H1 (cell line): ENCODE data around the gene TUNAR. TPM values are rescaled to one million over a fixed set of nuclear protein-coding genes. Genes with fewer than 3 reads are reported as not detected.

Source experiments
- CTCF ChIA-PET: fragments of 300-600 bp; sonication (Branson Sonifier 250); formaldehyde crosslinking; loops from one replicate; lab custom pipeline; 2021; ENCODE audit not compliant: partially characterized antibody; lab: Charles Lee
- POLR2A ChIA-PET: fragments of 300-600 bp; sonication (Branson Sonifier 250); formaldehyde crosslinking; loops from one replicate; lab custom pipeline; 2021; ENCODE audit warnings: inconsistent platforms; ENCODE audit not compliant: partially characterized antibody; lab: Charles Lee
- DNase-seq, 2 experiments: peaks; one replicate each; pipeline versions ENCODE4 v3.0.0 to v3.0.0-alpha.2; 2010 to 2022; ENCODE audit warnings: low spot score in 2 of 2, low read depth in 1 of 2, mixed read lengths in 1 of 2
- FAIRE-seq: peaks from 2 replicates; lab custom pipeline; 2011; peaks lifted over from hg19 to GRCh38; lab: Jason Lieb, UNC
- H2AFZ ChIP-seq: 2 replicates; pipeline ENCODE4 v1.8.1; 2012; ENCODE audit warnings: low read length, inconsistent platforms
- H2AK5ac ChIP-seq: 2 replicates; pipeline ENCODE4 v1.6.1; 2013; ENCODE audit warnings: low read depth, low read length
- H2BK120ac ChIP-seq: replicated peaks from 2 replicates; pipeline ENCODE3; 2013; ENCODE audit warnings: low read depth, low read length, inconsistent platforms
- H2BK12ac ChIP-seq: 2 replicates; pipeline ENCODE4 v1.6.1; 2013; ENCODE audit warnings: low read depth, low read length
- H2BK15ac ChIP-seq: 2 replicates; pipeline ENCODE4 v1.6.1; 2013; ENCODE audit warnings: low read length
- H2BK20ac ChIP-seq: 2 replicates; pipeline ENCODE4 v1.6.1; 2013; ENCODE audit warnings: low read length
- H2BK5ac ChIP-seq: 2 replicates; pipeline ENCODE4 v1.6.1; 2013; ENCODE audit warnings: low read depth, low read length
- H3K14ac ChIP-seq: 2 replicates; pipeline ENCODE4 v1.6.1; 2013; ENCODE audit warnings: inconsistent platforms; ENCODE audit not compliant: insufficient read length
- H3K18ac ChIP-seq: 2 replicates; pipeline ENCODE4 v1.6.1; 2013; ENCODE audit warnings: low read length; ENCODE audit errors: extremely low read depth
- H3K23ac ChIP-seq: 2 replicates; pipeline ENCODE4 v1.6.1; 2013; ENCODE audit warnings: inconsistent platforms; ENCODE audit not compliant: insufficient read length
- H3K23me2 ChIP-seq: 2 replicates; pipeline ENCODE4 v1.6.1; 2013; ENCODE audit warnings: low read depth, low read length
- H3K27ac ChIP-seq: 2 replicates; pipeline ENCODE4 v1.6.1; 2011; ENCODE audit warnings: low read depth, low read length, inconsistent platforms
- H3K27me3 ChIP-seq, 4 experiments: replicated peaks in 1 of 4; 1 replicate in 1 of 4; 2 replicates in 3 of 4; pipeline versions ENCODE4 v1.6.1 to v1.8.1; 2011 to 2013; ENCODE audit warnings: low read length in 3 of 4, mild to moderate bottlenecking in 3 of 4, inconsistent platforms in 2 of 4, mixed read lengths in 2 of 4, moderate library complexity in 1 of 4; ENCODE audit not compliant: control insufficient read depth in 3 of 4, insufficient read depth in 3 of 4; ENCODE audit errors: extremely low read depth in 1 of 4
- H3K36me3 ChIP-seq, 4 experiments: 2 replicates each; pipeline versions ENCODE4 v1.6.1 to v1.8.1; 2011 to 2013; ENCODE audit warnings: mild to moderate bottlenecking in 4 of 4, low read length in 3 of 4, moderate library complexity in 2 of 4, control low read depth in 1 of 4, inconsistent platforms in 1 of 4; ENCODE audit not compliant: insufficient read depth in 4 of 4, control insufficient read depth in 2 of 4
- H3K4ac ChIP-seq: replicated peaks from 2 replicates; pipeline ENCODE3; 2013; ENCODE audit warnings: low read length, low read depth, mixed read lengths, inconsistent platforms; ENCODE audit not compliant: insufficient read length
- H3K4me1 ChIP-seq, 4 experiments: replicated peaks in 1 of 4; 1 replicate in 1 of 4; 2 replicates in 3 of 4; pipeline versions ENCODE4 v1.6.1 to v1.8.1; 2011 to 2013; ENCODE audit warnings: low read length in 3 of 4, inconsistent platforms in 2 of 4, mixed read lengths in 1 of 4; ENCODE audit not compliant: insufficient read depth in 4 of 4, control insufficient read depth in 3 of 4
- H3K4me2 ChIP-seq, 2 experiments: 2 replicates each; pipeline versions ENCODE4 v1.6.1 to v1.8.1; 2011 to 2013; ENCODE audit warnings: low read depth in 2 of 2, low read length in 2 of 2, control low read depth in 1 of 2, inconsistent platforms in 1 of 2, mild to moderate bottlenecking in 1 of 2; ENCODE audit not compliant: insufficient read depth in 1 of 2
- H3K4me3 ChIP-seq, 4 experiments: fragments of 200-600, 300-600 bp in 1 of 4; sonication (generic), shearing (Covaris generic), sonication (Bioruptor Twin) in 1 of 4; 2 replicates each; pipeline versions ENCODE4 v1.5.1 to v1.8.1; 2011 to 2016; ENCODE audit warnings: low read length in 4 of 4, low read depth in 3 of 4, control low read depth in 2 of 4, inconsistent platforms in 2 of 4, mild to moderate bottlenecking in 2 of 4, mixed read lengths in 1 of 4, moderate library complexity in 1 of 4; ENCODE audit not compliant: insufficient read depth in 2 of 4; ENCODE audit errors: extremely low read depth in 1 of 4
- H3K56ac ChIP-seq: replicated peaks from 2 replicates; pipeline ENCODE3; 2013; ENCODE audit warnings: low read depth, mild to moderate bottlenecking, mixed read lengths, low read length, inconsistent platforms; ENCODE audit not compliant: insufficient read length
- H3K79me1 ChIP-seq: 2 replicates; pipeline ENCODE4 v1.6.1; 2013; ENCODE audit warnings: low read depth, low read length, control low read depth
- H3K79me2 ChIP-seq, 2 experiments: 2 replicates each; pipeline versions ENCODE4 v1.6.1 to v1.8.1; 2012 to 2013; ENCODE audit warnings: low read length in 2 of 2, mild to moderate bottlenecking in 2 of 2, inconsistent platforms in 1 of 2; ENCODE audit not compliant: insufficient read depth in 2 of 2, control insufficient read depth in 1 of 2
- H3K9ac ChIP-seq, 4 experiments: replicated peaks in 1 of 4; 1 replicate in 1 of 4; 2 replicates in 3 of 4; pipeline versions ENCODE4 v1.6.1 to v1.8.1; 2011 to 2013; ENCODE audit warnings: low read depth in 3 of 4, low read length in 3 of 4, control low read depth in 2 of 4, mild to moderate bottlenecking in 2 of 4, moderate library complexity in 2 of 4, inconsistent platforms in 1 of 4; ENCODE audit errors: extremely low read depth in 1 of 4
- H3K9me3 ChIP-seq, 2 experiments: 2 replicates each; pipeline versions ENCODE4 v1.6.1 to v1.8.1; 2012 to 2013; ENCODE audit warnings: mild to moderate bottlenecking in 2 of 2, moderate library complexity in 2 of 2, control low read depth in 1 of 2, inconsistent platforms in 1 of 2, low read depth in 1 of 2, low read length in 1 of 2, mixed read lengths in 1 of 2; ENCODE audit not compliant: insufficient read depth in 2 of 2
- H4K20me1 ChIP-seq, 2 experiments: replicated peaks in 1 of 2; 2 replicates each; pipeline versions ENCODE3 to v1.8.1; 2011 to 2013; ENCODE audit warnings: inconsistent platforms in 2 of 2, low read length in 2 of 2, mild to moderate bottlenecking in 1 of 2; ENCODE audit not compliant: insufficient read depth in 2 of 2, control insufficient read depth in 1 of 2
- H4K5ac ChIP-seq: 2 replicates; pipeline ENCODE4 v1.6.1; 2013; ENCODE audit warnings: low read length, low read depth, mixed read lengths, inconsistent platforms; ENCODE audit not compliant: insufficient read length
- H4K8ac ChIP-seq: 2 replicates; pipeline ENCODE4 v1.8.0; 2013; ENCODE audit warnings: mild to moderate bottlenecking, moderate library complexity, low read length, inconsistent platforms; ENCODE audit not compliant: insufficient read depth; ENCODE audit errors: extremely low read depth
- H4K91ac ChIP-seq: replicated peaks from 2 replicates; pipeline ENCODE3; 2013; ENCODE audit warnings: low read length, mixed read lengths, inconsistent platforms; ENCODE audit not compliant: insufficient read length
- CTCF ChIP-seq, 3 experiments: IDR thresholded peaks; 1 replicate in 2 of 3; 2 replicates in 1 of 3; pipeline versions ENCODE4 v1.5.1 to v1.6.1; 2011; ENCODE audit warnings: low read length in 3 of 3, mild to moderate bottlenecking in 3 of 3, inconsistent platforms in 2 of 3, low read depth in 1 of 3, moderate library complexity in 1 of 3; ENCODE audit not compliant: insufficient read depth in 1 of 3; ENCODE audit errors: control extremely low read depth in 1 of 3
- FOSL1 ChIP-seq: IDR thresholded peaks from 2 replicates; pipeline ENCODE4 v1.6.1; 2011; ENCODE audit warnings: mild to moderate bottlenecking, low read depth, low read length, moderate library complexity; ENCODE audit not compliant: insufficient read depth
- JUND ChIP-seq: IDR thresholded peaks from 2 replicates; pipeline ENCODE4 v1.6.1; 2011; ENCODE audit warnings: mild to moderate bottlenecking, improper control_type of control experiment, low read length
- MAX ChIP-seq: IDR thresholded peaks from 2 replicates; pipeline ENCODE4 v1.6.1; 2012; ENCODE audit warnings: inconsistent platforms
- PHF8 ChIP-seq: fragments of 200-600 bp; sonication (generic); conservative IDR thresholded peaks from 2 replicates; pipeline ENCODE4 v1.7.1; 2012; ENCODE audit warnings: low read depth, mild to moderate bottlenecking, inconsistent platforms, low read length, moderate library complexity
- POLR2A ChIP-seq, 2 experiments: IDR thresholded peaks; 1 replicate in 1 of 2; 2 replicates in 1 of 2; pipeline ENCODE4 v1.6.1; 2011; ENCODE audit warnings: low read depth in 2 of 2, low read length in 2 of 2, mild to moderate bottlenecking in 2 of 2; ENCODE audit errors: control extremely low read depth in 1 of 2
- POU5F1 ChIP-seq: IDR thresholded peaks from 2 replicates; pipeline ENCODE4 v1.6.1; 2011; ENCODE audit warnings: low read depth, mild to moderate bottlenecking, low read length, moderate library complexity
- SIRT6 ChIP-seq: IDR thresholded peaks from one replicate; pipeline ENCODE4 v1.7.1; 2012; ENCODE audit warnings: low read length, inconsistent platforms
- SUZ12 ChIP-seq: fragments of 200-600 bp; sonication (generic); IDR thresholded peaks from 2 replicates; pipeline ENCODE4 v1.6.1; 2012; ENCODE audit warnings: mild to moderate bottlenecking, inconsistent platforms, low read length, moderate library complexity, mixed read lengths
- TBP ChIP-seq: IDR thresholded peaks from 2 replicates; pipeline ENCODE4 v1.6.1; 2011; ENCODE audit warnings: low read depth, low read length, improper control_type of control experiment
- ZNF274 ChIP-seq: IDR thresholded peaks from 2 replicates; pipeline ENCODE4 v1.7.0; 2012; ENCODE audit warnings: low read length, borderline replicate concordance; ENCODE audit errors: extremely low read depth
- WGBS, 2 experiments: shearing (Covaris generic) in 1 of 2; methylation state at CpG; one replicate each; pipeline versions ENCODE4 v1.1.6 to v1.1.7; 2013 to 2015; ENCODE audit warnings: low lambda C conversion rate in 2 of 2, mixed read lengths in 2 of 2, inconsistent platforms in 1 of 2, low coverage in 1 of 2, missing lambda C conversion rate in 1 of 2; ENCODE audit not compliant: insufficient replicate concordance in 2 of 2, insufficient coverage in 1 of 2, insufficient read length in 1 of 2; ENCODE audit errors: extremely low coverage in 1 of 2, missing lambda C conversion rate in 1 of 2; 5-methylcytosine and 5-hydroxymethylcytosine counted together
- polyA plus RNA-seq, 7 experiments: library from polyadenylated mRNA; depleted of rRNA in 3 of 7; stranded (reverse) in 5 of 7; unstranded in 2 of 7; fragments of >200 nt in 5 of 7; fragments of 200-250 nt in 2 of 7; gene quantifications; 1 replicate in 5 of 7; 2 replicates in 1 of 7; 4 replicates in 1 of 7; pipeline versions ENCODE4 v1.2.1 to v1.2.3, GENCODE V29; 2011 to 2013; ENCODE audit warnings: missing spikeins in 2 of 7, mixed read lengths in 2 of 7
- total RNA-seq: library from RNA; stranded (reverse); fragmentation: NEBNext Ultra II Directional; extraction: Animal tissue kit (Norgen Biotek cat#: 25700); gene quantifications from 2 replicates; pipeline ENCODE4 v1.2.1, GENCODE V29; 2021

Gene TUNAR
- total and polyA plus RNA-seq, 2 of the 8 experiments (the other 6 are each of a cell fraction or from before 2014, with no cell fraction given) = 12.8 to 63.9 TPM

- H4K8ac ChIP-seq = no peak overlapping the region
- peaks cover 0 to 13% (median 6%) of the 10 kb centered on the region in 4 experiments; a peak in 5 of 7 replicates for H3K4me1 ChIP-seq
- no peak overlapping the region for H4K5ac ChIP-seq
- H3K23ac ChIP-seq = no peak overlapping the region
- H3K4ac ChIP-seq = peak overlapping the region; percentile 37
- H3K9me3 ChIP-seq = no peaks in the 10 kb centered on the region
- H4K91ac ChIP-seq = peak overlapping the region; percentile 76
- no peak overlapping the region for H2BK5ac ChIP-seq
- no peak overlapping the region for H3K9ac ChIP-seq
- H2AFZ ChIP-seq = no peak overlapping the region
- DNase-seq (no peak), FAIRE-seq (no peak)
- TF ChIP-seq ZNF274 (no peak), SUZ12 (no peak), CTCF (IDR thresholded peaks at IDR 0.05; ENCODE audit: control extremely low read depth in 1 of 3, insufficient read depth in 1 of 3, low read depth in 1 of 3, low read length in 3 of 3) (no peak), PHF8 (no peak), TBP (no peak), POU5F1 (no peak), SIRT6 (no peak), FOSL1 (no peak), POLR2A (IDR thresholded peaks at IDR 0.05; ENCODE audit: control extremely low read depth in 1 of 2, low read depth in 2 of 2, low read length in 2 of 2) (no peak), MAX (no peak), JUND (no peak)
- H3K23me2 ChIP-seq = no peaks in the 10 kb centered on the region; the same call in 1 of the 2 replicates
- 0 out of 2 replicates have a peak overlapping the region, but pooled peaks have one; percentile 21 for H3K18ac ChIP-seq
- POLR2A ChIA-PET = interaction anchor here (1.0 to 2.3 kb wide), 3 partner anchors 14 to 51 kb away, joined by 3 to 10 read pairs (median 8); no protein-coding TSS in a partner anchor
- H2BK20ac ChIP-seq = peak overlapping the region; percentile 53; the same call in 1 of the 2 replicates
- no peak overlapping the region for H2BK120ac ChIP-seq
- no peak overlapping the region for H2BK15ac ChIP-seq
- 89% methylated on average over 2 of the region's 2 CpGs; no CpG with 5 or more reads in 1 of the 2 experiments for whole genome bisulfite sequencing, 2 experiments
- CTCF ChIA-PET = interaction anchor here (0.7 kb wide), 1 partner anchor 263 kb away, joined by 3 read pairs; no protein-coding TSS in a partner anchor
- H3K27ac ChIP-seq = no peak overlapping the region
- no peaks in the 10 kb centered on the region for H3K79me1 ChIP-seq
- H3K14ac ChIP-seq = no peak overlapping the region
- peaks cover 0 to 6% (median 0%) of the 10 kb centered on the region in 4 experiments; a peak in 1 of 8 replicates for H3K36me3 ChIP-seq
- H2BK12ac ChIP-seq = no peak overlapping the region; the same call in 1 of the 2 replicates
- no peaks in the 10 kb centered on the region for H3K27me3 ChIP-seq
- H4K20me1 ChIP-seq = no peaks in the 10 kb centered on the region
- H3K56ac ChIP-seq = no peak overlapping the region
- H3K4me2 ChIP-seq = no peak overlapping the region
- H2AK5ac ChIP-seq = peak overlapping the region; percentile 75; the same call in 1 of the 2 replicates
- H3K4me3 ChIP-seq = no peak overlapping the region
- no peaks in the 10 kb centered on the region for H3K79me2 ChIP-seq
Measured at GRCh38 chr14:95928751-95929150, 52.1 kb downstream of the TUNAR start.
